ENCODE measurements around the gene KCNK13. TPM values are rescaled to one million over a fixed set of nuclear protein-coding genes. Genes with fewer than 3 reads are reported as not detected.

Gene KCNK13
- total RNA-seq, 1 donor from 2014 or later, result not detected

GRCh38 chr14:90132821-90133570, 71.2 kb downstream of the KCNK13 start:
- DNase-seq (ENCODE audit: low read depth), result no peak

DNA sequence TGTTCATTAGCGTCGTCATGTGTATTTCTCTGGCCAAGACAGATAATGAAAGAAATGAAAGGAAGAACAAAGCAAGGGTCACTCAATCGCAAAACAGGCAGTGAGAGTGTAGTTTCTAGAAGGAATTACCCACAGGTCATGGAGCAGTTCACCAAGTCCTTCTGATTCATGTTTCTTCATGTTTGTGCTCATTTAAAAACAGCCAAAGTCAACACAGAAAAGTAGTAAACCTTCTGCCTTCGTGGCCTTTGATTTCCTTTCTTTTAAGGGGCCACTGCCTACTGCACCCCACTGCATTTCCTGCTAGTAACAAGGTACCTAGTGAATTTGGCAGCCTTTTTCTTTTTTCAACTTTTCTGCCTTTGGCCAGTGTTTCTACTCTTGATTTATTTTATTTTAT, 75.1 kb downstream of the KCNK13 start:
- DNase-seq (ENCODE audit: low read depth), result no peak

GRCh38 chr14:90137807-90138206, 76.0 kb downstream of the KCNK13 start:
- DNase-seq (ENCODE audit: low read depth), result no peak

DNA sequence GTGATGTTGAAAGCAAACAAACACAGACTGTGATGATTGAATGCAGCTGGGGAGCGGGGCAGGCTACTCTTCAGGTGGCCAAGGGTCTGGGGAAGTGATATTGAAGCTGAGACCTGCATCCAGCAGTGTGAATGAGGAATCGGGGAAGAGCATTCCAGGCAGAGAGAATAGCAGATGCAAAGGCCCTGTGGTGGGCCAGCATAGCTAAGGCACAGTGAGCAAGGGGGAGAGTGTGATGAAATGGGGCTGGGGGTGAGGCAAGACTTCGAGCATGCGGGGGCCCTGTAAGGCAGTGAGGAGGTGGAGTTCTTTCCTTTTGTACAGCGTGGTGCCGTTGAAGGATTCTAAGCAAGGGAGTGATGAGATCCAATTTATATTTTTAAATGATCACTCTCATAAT, 77.4 kb downstream of the KCNK13 start:
- DNase-seq (ENCODE audit: low read depth), result no peak

DNA sequence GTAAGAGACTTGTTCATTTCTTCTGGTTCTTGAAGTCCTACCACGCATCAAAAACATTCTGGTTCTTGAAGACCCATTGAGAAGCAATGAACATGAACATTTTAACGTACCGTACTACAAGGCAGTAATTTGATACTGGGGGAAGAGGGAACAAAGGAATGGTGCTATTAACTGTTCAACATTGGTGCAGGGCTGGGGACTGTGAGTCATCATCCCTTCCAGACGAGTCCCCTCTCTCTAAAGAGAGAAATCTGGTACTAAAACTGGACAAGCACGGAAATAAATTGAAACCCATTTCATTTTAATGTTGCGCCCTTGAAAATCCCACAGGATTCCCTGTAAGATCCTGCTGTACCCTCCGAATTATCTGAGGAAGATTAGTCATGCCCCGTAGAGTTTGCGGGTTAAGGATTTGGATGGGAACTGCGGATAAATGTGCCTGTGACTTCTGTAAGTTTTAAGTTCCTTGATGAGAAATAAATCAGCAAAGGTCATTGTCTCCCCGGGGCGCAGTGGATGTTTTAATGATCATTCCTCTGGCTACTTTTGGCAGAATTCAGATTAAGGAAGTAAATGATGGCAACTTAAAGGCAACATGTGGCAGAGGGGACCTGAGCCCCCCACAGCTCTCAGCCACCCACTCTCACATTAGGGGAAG, 78.6 kb downstream of the KCNK13 start:
- DNase-seq (ENCODE audit: low read depth), result peak; percentile 27

DNA sequence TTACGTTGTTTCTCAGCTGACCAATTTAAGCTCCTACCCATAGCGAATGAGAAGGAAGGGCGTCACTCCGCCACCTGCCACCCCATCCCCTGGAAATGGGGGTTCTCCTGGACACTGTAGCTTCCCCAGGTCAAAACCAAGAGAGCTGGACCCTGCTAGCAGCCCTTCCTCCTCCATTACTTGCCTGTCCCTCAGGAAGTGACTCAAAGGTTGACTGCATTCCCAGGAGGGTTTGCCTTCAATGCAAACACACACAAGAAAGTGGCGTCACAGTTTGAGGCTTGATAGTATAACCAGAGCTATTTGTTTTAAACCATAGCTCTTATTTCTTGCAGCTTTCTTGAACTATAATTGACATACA, 79.1 kb downstream of the KCNK13 start:
- peak; percentile 18 for DNase-seq (ENCODE audit: low read depth)

- DNase-seq (ENCODE audit: low read depth), result no peak
Observed at GRCh38 chr14:90153429-90153828, 91.6 kb downstream of the KCNK13 start.

- no peak for DNase-seq (ENCODE audit: low read depth)
Observed at GRCh38 chr14:90154110-90154509, 92.3 kb downstream of the KCNK13 start.

GRCh38 chr14:90159146-90159545, 97.4 kb downstream of the KCNK13 start:
- no peak for DNase-seq (ENCODE audit: low read depth)

DNA sequence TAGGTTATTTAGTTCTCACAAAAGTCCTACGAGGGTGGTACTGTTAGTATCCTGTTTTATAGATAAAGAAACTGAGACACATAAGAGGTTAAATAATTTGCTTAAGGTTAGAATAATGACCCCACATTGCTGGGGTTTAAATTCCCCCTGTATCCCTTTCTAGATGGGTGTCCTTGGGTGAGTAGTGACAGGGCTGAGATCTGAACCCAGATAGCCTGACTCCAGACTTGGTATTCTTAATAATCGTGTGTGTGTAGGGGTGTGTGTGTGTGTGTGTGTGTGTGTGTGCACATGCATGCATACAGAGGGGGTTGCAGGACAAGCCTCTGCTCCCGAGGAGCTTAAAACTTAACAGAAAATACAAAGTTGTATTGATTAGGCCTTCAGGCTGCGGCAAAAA, 97.9 kb downstream of the KCNK13 start:
- DNase-seq (ENCODE audit: low read depth), result no peak

- no peak for DNase-seq (ENCODE audit: low read depth)
Observed at GRCh38 chr14:90161129-90161528, 99.3 kb downstream of the KCNK13 start.

- DNase-seq (ENCODE audit: low read depth), result no peak
Observed at GRCh38 chr14:90168425-90169105, 106.8 kb downstream of the KCNK13 start.

- DNase-seq (ENCODE audit: low read depth), result no peak
Observed at GRCh38 chr14:90175631-90176030, 113.8 kb downstream of the KCNK13 start.

- no peak for DNase-seq (ENCODE audit: low read depth)
Observed at GRCh38 chr14:90177539-90178189, 115.9 kb downstream of the KCNK13 start.

DNA sequence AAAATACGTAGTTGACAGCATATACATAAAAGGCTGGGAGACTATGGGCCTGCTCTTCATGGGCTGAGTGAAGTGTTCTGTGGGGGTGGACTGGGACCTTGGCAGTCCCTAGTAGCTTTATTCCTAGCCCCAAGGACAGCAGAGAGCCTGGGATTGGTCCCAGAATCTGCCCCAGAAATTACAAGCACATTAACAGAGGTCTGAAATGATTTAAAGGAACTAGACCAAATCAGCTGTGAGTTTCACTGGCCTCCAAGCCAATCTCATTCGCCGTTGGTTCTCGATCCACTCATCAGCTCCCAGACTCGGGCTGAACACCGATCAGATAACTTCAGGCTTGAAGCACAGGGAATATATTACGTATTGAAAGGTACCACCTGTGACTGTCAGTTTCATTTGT, 117.6 kb downstream of the KCNK13 start:
- no peak for DNase-seq (ENCODE audit: low read depth)

GRCh38 chr14:90179809-90180779, 118.3 kb downstream of the KCNK13 start:
- DNase-seq (ENCODE audit: low read depth), result no peak

DNA sequence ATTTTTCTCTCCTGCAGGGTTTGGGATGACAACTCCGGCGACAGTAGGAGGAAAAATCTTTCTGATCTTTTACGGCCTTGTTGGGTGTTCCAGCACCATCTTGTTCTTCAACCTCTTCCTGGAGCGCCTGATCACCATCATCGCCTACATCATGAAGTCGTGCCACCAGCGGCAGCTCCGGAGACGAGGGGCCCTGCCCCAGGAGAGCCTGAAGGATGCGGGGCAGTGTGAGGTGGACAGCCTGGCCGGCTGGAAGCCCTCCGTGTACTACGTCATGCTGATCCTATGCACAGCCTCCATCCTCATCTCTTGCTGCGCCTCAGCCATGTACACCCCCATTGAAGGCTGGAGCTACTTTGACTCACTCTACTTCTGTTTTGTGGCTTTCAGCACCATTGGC, 122.3 kb downstream of the KCNK13 start:
- no peak for DNase-seq (ENCODE audit: low read depth)

DNA sequence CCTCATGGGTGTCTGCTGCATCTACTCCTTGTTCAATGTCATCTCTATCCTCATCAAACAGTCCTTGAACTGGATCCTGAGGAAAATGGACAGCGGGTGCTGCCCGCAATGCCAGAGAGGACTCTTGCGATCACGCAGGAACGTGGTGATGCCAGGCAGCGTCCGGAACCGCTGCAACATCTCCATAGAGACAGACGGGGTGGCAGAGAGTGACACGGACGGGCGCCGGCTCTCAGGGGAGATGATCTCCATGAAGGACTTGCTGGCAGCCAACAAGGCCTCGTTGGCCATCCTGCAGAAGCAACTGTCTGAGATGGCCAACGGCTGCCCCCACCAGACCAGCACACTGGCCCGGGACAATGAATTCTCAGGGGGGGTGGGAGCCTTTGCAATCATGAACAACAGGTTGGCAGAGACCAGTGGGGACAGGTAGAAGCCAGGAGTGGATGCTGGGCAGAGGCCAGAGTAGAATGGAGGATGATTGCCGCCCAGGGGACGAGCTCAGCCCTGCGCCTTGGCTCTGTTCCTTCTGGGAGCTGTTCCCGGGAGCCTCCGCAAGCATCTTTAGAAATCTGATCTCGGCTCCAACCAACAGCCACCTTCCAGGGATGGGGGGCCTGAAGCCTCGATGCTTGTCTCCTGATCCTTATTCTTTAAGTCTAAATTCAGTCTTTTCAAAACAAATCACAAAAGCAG, 122.9 kb downstream of the KCNK13 start:
- DNase-seq (ENCODE audit: low read depth), result no peak

GRCh38 chr14:90188588-90188987, 126.8 kb downstream of the KCNK13 start:
- no peak for DNase-seq (ENCODE audit: low read depth)

- no peak for DNase-seq (ENCODE audit: low read depth)
Observed at GRCh38 chr14:90191154-90191553, 129.4 kb downstream of the KCNK13 start.

DNA sequence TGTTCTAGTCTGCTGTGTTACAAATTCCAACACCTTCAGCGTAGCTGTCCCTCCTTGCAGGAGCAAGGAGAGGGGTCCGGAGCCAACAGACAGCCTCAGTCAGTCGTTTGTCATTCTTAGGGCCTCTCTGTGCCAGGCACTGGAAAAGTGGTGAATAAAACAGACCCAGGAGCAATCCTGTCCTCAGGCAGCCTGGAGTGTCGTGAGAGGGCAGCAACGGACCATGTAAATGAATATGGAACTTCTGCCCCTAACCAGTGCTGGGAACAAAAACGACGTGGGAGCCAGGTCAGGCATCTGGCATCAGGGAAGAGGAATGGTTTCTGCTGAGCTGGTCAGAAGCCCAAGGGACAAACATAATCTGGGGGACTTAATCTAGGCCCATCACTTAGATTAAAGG, 129.8 kb downstream of the KCNK13 start:
- DNase-seq (ENCODE audit: low read depth), result no peak

Data from renal cortical epithelial cell (primary cell).